ENCODE results near the gene ITIH1. TPM values are rescaled to one million over a fixed set of nuclear protein-coding genes. Genes with fewer than 3 reads are reported as not detected.

The ITIH1 gene
- total RNA-seq, 1 experiment from 2014 or later, result 0.47 TPM

GRCh38 chr3:52787672-52788625, 10.6 kb downstream of the ITIH1 start:
- CTCF ChIA-PET, result no interaction called here
- Mint-ChIP-seq H3K27ac (ENCODE audit: unreplicated experiment) (no peak overlapping the region), H3K4me3 (ENCODE audit: low read depth, unreplicated experiment) (no peak overlapping the region), H3K27me3 (ENCODE audit: unreplicated experiment) (peaks cover 78% of the 10 kb centered on the region), H3K4me1 (ENCODE audit: low read depth, unreplicated experiment) (no peaks in the 10 kb centered on the region), H3K36me3 (ENCODE audit: insufficient read depth, unreplicated experiment) (no peaks in the 10 kb centered on the region), H3K9me3 (ENCODE audit: low read depth, unreplicated experiment) (no peaks in the 10 kb centered on the region)
- no peak for TF ChIP-seq CTCF (IDR thresholded peaks at IDR 0.05; ENCODE audit: unreplicated experiment)
- BruUV-seq (replicated peaks), result no TSS peak
- intact Hi-C loops (cut with micrococcal nuclease; ENCODE audit: unreplicated experiment), result no loop called here
- DNase-seq, result no peak

DNA sequence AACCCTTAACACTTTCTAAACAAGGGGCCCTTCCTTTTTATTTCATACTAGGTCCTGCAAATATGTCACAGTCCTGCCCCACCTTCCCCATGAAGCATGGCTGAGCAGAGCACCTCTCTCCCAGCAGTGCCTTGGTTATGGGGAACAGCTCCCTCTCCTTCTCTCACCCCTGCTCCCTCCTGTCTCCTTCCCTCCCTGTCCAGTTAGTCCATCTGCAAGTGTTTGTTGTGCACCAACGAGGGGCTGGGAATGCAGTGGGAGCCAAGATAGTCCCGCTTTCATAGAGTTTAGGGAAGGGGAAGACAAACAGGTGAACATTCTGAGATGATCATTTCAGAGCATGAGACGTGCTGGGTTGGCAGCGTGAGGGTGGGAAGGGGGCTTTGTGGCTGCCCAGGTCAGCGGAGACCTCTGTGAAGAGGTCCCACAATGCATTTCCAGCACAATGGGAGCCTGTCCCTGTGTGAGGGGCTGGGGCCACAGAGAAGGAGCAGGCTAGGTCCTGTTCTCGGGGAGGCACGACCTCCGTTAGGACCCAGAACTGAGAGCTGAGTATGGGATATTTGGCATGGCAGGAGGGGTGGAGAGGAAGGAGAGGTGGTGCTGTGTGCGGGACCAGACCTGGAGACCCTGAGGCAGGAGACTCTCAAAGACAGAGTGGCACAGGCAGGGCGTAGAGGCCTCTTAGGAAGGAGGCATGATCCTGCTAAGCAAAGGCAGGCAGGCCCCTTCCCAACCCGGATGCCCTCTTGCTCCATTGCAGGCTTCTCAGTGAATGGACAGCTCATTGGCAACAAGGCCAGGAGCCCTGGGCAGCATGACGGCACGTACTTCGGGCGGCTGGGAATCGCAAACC, 11.7 kb downstream of the ITIH1 start:
- Mint-ChIP-seq H3K27ac (ENCODE audit: unreplicated experiment) (no peak overlapping the region), H3K36me3 (ENCODE audit: insufficient read depth, unreplicated experiment) (no peaks in the 10 kb centered on the region), H3K27me3 (ENCODE audit: unreplicated experiment) (peaks cover 78% of the 10 kb centered on the region), H3K4me3 (ENCODE audit: low read depth, unreplicated experiment) (no peak overlapping the region), H3K9me3 (ENCODE audit: low read depth, unreplicated experiment) (no peaks in the 10 kb centered on the region), H3K4me1 (ENCODE audit: low read depth, unreplicated experiment) (no peaks in the 10 kb centered on the region)
- TF ChIP-seq CTCF (IDR thresholded peaks at IDR 0.05; ENCODE audit: unreplicated experiment), result no peak
- no peak for DNase-seq
- CTCF ChIA-PET, result interaction anchor here (0.6 kb wide), 1 partner anchor 13 kb away, joined by 4 read pairs; no protein-coding TSS in a partner anchor
- no TSS peak for BruUV-seq (replicated peaks)
- intact Hi-C loops (cut with micrococcal nuclease; ENCODE audit: unreplicated experiment), result no loop called here

DNA sequence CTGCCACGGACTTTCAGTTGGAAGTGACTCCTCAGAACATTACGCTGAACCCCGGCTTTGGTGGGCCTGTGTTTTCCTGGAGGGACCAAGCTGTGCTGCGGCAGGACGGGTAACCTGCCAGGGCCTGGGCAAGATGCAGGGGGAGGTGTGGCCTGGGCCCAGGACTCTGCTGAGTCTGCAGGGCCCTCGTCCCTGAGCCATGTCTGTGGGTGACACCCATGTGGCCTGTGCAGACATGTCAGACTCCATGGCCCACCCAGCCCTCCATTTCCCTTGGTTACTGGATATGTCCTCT, 12.3 kb downstream of the ITIH1 start:
- no peaks in the 10 kb centered on the region for H3K9me3 Mint-ChIP-seq (ENCODE audit: low read depth, unreplicated experiment)
- H3K4me1 Mint-ChIP-seq (ENCODE audit: low read depth, unreplicated experiment), result no peaks in the 10 kb centered on the region
- no peak for DNase-seq
- no peaks in the 10 kb centered on the region for H3K36me3 Mint-ChIP-seq (ENCODE audit: insufficient read depth, unreplicated experiment)
- intact Hi-C loops (cut with micrococcal nuclease; ENCODE audit: unreplicated experiment), result no loop called here
- CTCF ChIA-PET, result interaction anchor here (0.6 kb wide), 1 partner anchor 13 kb away, joined by 4 read pairs; no protein-coding TSS in a partner anchor
- no peak overlapping the region for H3K27ac Mint-ChIP-seq (ENCODE audit: unreplicated experiment)
- H3K27me3 Mint-ChIP-seq (ENCODE audit: unreplicated experiment), result peaks cover 75% of the 10 kb centered on the region
- no peak overlapping the region for H3K4me3 Mint-ChIP-seq (ENCODE audit: low read depth, unreplicated experiment)
- TF ChIP-seq CTCF (IDR thresholded peaks at IDR 0.05; ENCODE audit: unreplicated experiment), result no peak
- no TSS peak for BruUV-seq (replicated peaks)

GRCh38 chr3:52790337-52790736, 12.9 kb downstream of the ITIH1 start:
- BruUV-seq (replicated peaks), result no TSS peak
- Mint-ChIP-seq H3K4me3 (ENCODE audit: low read depth, unreplicated experiment) (no peak overlapping the region), H3K9me3 (ENCODE audit: low read depth, unreplicated experiment) (no peaks in the 10 kb centered on the region), H3K27ac (ENCODE audit: unreplicated experiment) (no peak overlapping the region), H3K27me3 (ENCODE audit: unreplicated experiment) (peaks cover 75% of the 10 kb centered on the region), H3K36me3 (ENCODE audit: insufficient read depth, unreplicated experiment) (no peaks in the 10 kb centered on the region), H3K4me1 (ENCODE audit: low read depth, unreplicated experiment) (no peaks in the 10 kb centered on the region)
- no peak for DNase-seq
- intact Hi-C loops (cut with micrococcal nuclease; ENCODE audit: unreplicated experiment), result no loop called here
- CTCF ChIA-PET, result no interaction called here
- no peak for TF ChIP-seq CTCF (IDR thresholded peaks at IDR 0.05; ENCODE audit: unreplicated experiment)
